HG03521 (cell line): ENCODE data around the gene MAB21L3.

Experiments used
- ATAC-seq: cut with Tn5 transposase; IDR thresholded peaks from one replicate; pipeline ENCODE4 v1.9.1; 2021; ENCODE audit warnings: mild to moderate bottlenecking, moderate library complexity; ENCODE audit not compliant: unreplicated experiment

MAB21L3 gene

GRCh38 chr1:116164150-116164549 lies 53.0 kb downstream of the MAB21L3 start:
- ATAC-seq = no peak

- ATAC-seq = no peak
Measured at GRCh38 chr1:116164604-116165368, 53.6 kb downstream of the MAB21L3 start.

- ATAC-seq = no peak
Measured at GRCh38 chr1:116165572-116165971, 54.4 kb downstream of the MAB21L3 start.

- ATAC-seq = no peak
Measured at GRCh38 chr1:116166011-116166571, 54.9 kb downstream of the MAB21L3 start.

- no peak for ATAC-seq
Measured at GRCh38 chr1:116166655-116167054, 55.5 kb downstream of the MAB21L3 start.

GRCh38 chr1:116167625-116168276 lies 56.6 kb downstream of the MAB21L3 start:
- ATAC-seq = no peak

GRCh38 chr1:116168277-116169032 lies 57.3 kb downstream of the MAB21L3 start:
- peak; percentile 93 for ATAC-seq

GRCh38 chr1:116169898-116170297 lies 58.7 kb downstream of the MAB21L3 start:
- ATAC-seq = no peak

- ATAC-seq = no peak
Measured at GRCh38 chr1:116170721-116171589, 59.8 kb downstream of the MAB21L3 start.

GRCh38 chr1:116172666-116173065 lies 61.5 kb downstream of the MAB21L3 start:
- no peak for ATAC-seq

- no peak for ATAC-seq
Measured at GRCh38 chr1:116175611-116176010, 64.4 kb downstream of the MAB21L3 start.

GRCh38 chr1:116176306-116176789 lies 65.1 kb downstream of the MAB21L3 start:
- no peak for ATAC-seq

GRCh38 chr1:116177861-116178260 lies 66.7 kb downstream of the MAB21L3 start:
- ATAC-seq = no peak

GRCh38 chr1:116178837-116179236 lies 67.6 kb downstream of the MAB21L3 start:
- ATAC-seq = no peak

GRCh38 chr1:116179419-116179818 lies 68.2 kb downstream of the MAB21L3 start:
- ATAC-seq = no peak

GRCh38 chr1:116179964-116180363 lies 68.8 kb downstream of the MAB21L3 start:
- no peak for ATAC-seq

- no peak for ATAC-seq
Measured at GRCh38 chr1:116182019-116182714, 71.0 kb downstream of the MAB21L3 start.
